ENCODE data around the gene EML5. TPM values are rescaled to one million over a fixed set of nuclear protein-coding genes. Genes with fewer than 3 reads are reported as not detected.
A peak's percentile ranks its signal among the peaks of the same experiment; 100 is the strongest.

EML5 gene
- polyA plus RNA-seq, 3 donors = 2.3 to 3.3 (median 2.9) TPM

DNA sequence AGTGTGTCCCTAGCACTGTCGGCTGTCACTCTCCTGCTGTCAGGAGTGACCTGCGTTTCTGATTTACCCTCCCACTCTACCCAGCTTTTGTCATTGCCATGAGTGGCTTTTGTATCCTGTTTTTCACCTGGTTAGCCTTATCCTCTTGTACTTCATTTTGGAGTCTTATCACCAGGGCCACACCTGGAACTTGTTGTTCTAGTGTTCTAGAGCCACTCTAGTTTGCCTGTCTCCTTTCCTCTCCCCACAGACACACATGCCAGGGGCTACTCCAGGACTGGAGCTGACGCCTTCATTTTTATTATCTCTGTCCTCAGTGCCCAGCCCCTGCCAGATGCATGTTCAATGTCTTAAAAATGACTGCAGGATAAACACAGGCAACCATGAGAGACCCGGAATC, 195.7 kb downstream of the EML5 start:
- no peak for DNase-seq (ENCODE audit: extremely low read depth in 1 of 11, low read depth in 9 of 11, low spot score in 4 of 11)

DNA sequence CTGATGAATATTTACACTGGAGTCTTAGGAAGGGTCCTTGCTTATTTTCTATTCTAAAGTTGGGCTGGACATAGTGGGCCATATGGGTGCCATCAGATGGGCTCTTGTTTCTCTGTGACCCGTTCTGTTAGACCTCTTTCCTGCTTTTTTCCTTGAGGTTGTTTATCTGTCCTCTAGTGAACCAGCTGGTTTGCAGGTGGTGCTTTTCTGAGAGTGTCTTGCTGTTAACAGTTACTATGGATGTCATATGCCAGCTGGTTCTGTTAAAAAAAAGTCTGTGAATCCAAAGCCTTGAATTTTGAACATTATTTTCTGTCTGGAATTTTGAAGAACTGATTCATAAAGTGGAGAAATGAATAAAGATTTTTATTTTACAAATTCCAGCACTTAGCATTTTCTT, 200.7 kb downstream of the EML5 start:
- peak in 2 of 11 donors; percentile 21 to 50 for DNase-seq (ENCODE audit: extremely low read depth in 1 of 11, low read depth in 9 of 11, low spot score in 4 of 11)

DNA sequence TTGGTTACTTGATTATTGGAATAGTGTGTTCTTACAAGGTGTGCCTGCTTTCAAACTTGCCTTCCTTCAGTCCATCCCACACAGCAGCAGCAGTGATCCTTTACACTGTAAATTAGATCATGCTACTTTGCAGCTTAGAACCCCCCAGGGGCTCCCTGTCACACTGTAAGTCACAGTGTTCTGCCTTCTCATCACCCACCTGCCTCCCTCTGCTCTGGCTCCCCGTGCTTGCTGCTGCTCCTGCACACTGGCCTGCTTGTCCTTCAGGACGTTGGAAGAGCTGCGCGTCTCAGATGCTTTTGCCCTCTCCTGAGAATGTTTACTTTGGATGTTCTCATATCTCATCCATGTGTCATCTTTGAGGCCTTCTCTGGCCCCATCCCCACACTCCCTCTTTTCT, 202.6 kb downstream of the EML5 start:
- DNase-seq (ENCODE audit: extremely low read depth in 1 of 11, low read depth in 9 of 11, low spot score in 4 of 11) = no peak

DNA sequence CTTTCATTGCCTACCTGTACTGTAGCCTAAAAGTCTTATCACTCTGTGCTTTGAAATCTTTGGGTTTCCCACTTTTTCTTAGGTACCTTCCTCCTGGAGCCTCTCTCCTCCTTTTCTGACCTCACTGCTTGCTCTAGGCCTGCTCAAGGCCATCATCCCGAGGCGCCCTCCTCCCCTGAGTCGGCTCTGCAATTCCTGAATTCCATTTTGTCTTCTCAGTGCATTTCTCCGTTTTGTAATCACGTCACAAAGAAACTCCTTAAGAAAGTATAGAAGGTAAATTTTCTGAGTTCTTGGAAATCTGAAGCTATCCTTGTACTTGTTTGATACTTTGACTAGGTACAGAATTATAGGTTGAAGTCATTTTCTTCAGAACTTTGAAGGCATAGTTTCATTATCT, 204.7 kb downstream of the EML5 start:
- DNase-seq (ENCODE audit: extremely low read depth in 1 of 11, low read depth in 9 of 11, low spot score in 4 of 11) = no peak

DNA sequence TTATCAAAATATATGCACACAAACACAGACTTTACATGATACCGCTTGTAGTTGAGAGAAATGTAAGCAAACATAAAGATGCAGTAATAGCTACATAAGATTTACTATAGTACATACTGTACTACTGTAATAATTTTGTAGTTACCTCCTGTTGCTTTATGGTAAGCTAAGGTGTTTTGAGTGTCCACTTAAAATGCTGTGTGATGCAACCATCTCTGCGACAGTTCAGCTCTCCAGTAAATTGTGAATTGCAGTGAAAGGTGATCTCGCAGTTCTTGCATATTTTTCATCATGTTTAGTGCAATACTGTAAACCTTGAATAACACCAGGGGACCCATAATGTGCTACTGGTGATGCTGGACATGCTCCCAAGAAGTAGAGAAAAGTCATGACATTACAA, 208.3 kb downstream of the EML5 start:
- no peak for DNase-seq (ENCODE audit: extremely low read depth in 1 of 11, low read depth in 9 of 11, low spot score in 4 of 11)

DNA sequence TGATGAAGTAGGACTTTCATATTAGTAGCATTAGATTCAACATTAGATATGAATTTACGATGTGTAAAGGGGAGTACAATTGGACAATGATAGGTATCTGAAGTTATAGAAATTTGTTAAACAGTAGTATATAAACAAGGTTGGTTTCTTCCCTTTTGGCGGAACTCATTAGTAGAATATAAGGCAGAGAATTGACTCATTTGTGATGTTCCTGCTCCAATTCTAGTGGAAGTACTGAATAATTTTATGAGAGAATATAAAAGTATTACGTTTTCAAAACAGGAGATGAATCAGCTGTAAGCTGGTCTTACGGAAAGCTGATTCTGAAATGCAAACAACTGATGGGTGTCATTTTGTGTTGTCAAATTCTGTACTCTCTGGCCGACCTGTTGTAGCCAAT, 216.5 kb downstream of the EML5 start:
- no peak for DNase-seq (ENCODE audit: extremely low read depth in 1 of 11, low read depth in 9 of 11, low spot score in 4 of 11)

DNA sequence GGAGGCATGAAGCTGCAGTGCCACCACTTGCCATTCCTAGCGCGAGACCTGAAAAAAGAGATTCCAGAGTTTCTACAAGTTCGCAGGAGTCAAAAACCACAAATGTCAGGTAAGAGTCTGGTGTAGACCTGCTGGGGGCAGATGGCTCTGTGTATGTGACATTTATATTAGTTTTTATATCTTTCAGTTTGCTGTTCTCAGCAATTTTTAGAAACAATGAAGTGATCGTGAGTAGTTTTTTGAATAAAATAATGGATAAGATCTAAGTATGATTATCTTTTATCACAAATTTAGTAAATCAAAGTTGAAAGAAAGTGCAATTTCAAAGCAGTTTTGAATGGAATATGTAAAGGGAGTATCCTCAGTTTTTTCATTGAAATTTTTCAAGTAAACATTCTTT, 220.6 kb downstream of the EML5 start:
- no peak for DNase-seq (ENCODE audit: extremely low read depth in 1 of 11, low read depth in 9 of 11, low spot score in 4 of 11)

DNA sequence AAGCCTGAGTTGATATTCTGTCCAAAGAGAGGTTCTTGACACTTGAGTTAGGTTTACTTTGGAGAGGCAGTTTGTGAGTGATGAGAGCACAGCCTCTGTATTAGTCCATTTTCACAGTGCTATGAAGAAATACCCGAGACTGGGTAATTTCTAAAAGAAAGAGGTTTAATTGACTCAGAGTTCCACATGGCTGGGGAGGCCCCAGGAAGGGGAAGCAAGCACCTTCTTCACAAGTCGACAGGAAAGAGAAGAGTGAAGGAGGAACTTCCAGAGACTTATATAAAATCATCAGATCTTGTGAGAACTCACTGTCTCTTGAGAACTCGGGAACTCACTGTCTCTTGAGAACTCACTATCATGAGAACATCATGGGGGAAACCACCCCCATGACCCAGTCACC, 224.6 kb downstream of the EML5 start:
- no peak for DNase-seq (ENCODE audit: extremely low read depth in 1 of 11, low read depth in 9 of 11, low spot score in 4 of 11)

DNA sequence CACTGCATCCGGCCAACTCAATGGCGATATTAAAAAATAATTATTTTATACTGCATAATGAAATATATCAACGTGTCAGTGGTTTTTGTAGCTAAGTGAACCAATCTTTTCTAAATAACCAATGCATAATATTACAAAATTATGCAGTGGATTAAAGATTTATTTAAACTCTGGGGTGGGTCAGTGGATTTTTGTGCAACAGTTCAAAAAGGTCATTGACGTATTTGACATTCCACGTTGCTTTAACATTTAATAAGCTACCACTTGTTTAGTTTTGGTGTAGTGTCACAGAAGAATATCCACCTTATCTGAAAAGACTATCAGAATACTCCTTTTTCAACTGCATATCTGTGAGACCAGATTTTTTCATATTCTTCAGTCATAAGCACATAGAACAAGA, 227.3 kb downstream of the EML5 start:
- DNase-seq (ENCODE audit: extremely low read depth in 1 of 11, low read depth in 9 of 11, low spot score in 4 of 11) = no peak

DNA sequence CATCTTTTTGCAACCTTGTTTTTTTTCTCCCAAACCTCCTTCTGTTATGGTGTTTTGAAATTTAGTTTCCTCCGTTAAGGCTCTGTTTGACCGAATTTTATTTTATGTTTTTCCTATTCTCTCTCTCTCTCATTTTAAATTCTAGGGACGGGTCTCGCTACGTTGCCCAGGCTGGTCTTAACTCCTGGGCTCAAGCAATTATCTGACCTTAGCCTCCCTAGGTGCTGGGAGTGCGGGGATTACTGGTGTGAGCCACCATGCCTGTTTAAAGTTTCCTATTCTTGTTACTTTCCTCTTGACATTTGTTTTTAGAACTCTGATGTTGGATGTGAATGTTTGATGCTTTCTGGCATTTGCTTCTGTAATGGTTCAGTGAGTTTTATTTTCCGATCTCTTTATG, 228.9 kb downstream of the EML5 start:
- no peak for DNase-seq (ENCODE audit: extremely low read depth in 1 of 11, low read depth in 9 of 11, low spot score in 4 of 11)

DNA sequence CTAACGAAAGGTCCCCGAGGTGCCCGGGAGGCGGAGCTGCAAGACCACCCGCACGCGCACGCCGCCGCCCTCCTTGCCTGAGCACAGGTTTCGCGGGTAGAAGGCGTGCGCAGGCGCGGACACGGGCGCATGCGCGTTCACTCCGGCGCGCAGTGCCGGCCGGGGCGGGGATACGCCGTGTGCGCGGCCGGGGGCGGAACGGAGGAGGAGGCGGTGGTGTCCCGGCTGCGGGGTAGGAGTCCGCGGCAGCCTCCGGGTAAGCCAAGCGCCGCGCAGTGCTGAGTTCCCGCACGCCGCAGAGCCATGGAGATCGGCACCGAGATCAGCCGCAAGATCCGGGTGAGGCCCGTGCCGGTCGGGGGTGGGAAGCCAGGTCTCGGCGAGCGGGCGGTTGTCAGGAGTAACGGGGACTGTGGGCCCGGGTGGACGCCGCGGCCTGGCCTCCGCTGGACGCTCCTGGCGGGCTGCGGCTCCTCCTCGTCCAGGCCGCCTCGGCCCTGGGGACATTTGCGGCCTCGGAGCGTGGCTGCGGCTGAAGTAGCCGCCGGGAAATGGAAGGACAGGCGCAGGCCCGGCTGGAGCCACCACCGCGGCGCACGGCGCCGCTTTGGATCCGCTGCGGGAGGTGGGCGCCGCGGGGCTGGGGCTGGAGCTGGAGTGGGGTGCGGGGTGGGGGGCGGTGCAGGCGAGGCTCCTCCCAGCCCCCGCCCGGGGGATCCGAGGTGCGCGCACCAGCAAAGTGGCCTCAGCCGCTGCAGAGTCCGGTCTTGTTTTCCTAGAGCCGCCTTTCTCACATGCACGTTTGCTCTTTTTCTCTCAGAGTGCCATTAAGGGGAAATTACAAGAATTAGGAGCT, 229.7 kb downstream of the EML5 start, which contains the start of gene ZC3H14:
ZC3H14 (plus strand) TSS at position 207 of the 856 bp plus-strand sequence; CDS start at position 304, 97 bp downstream.
- DNase-seq (ENCODE audit: extremely low read depth in 1 of 11, low read depth in 9 of 11, low spot score in 4 of 11) = peak in 9 of 11 donors; percentile 69 to 89 (median 88)

DNA sequence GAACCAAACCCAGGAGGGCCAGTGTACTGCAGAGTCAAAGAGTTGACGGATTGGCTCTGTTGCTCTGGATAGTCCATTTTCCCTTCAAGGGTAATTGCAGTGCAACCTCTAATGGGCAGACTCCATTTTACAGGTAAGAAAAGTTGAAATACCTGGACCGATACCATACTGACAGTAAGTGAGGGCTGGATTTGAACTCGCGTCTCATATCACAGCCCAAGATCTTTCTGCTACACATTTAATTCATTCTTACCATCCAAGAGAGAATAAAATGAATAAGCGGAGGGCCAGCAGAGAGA, 230.3 kb downstream of the EML5 start:
- no peak for DNase-seq (ENCODE audit: extremely low read depth in 1 of 11, low read depth in 9 of 11, low spot score in 4 of 11)

Other genes starting within 250 kb of the EML5 start
- 10 to 100 TPM; 34.9 to 38.3 (median 37.7) TPM for gene PTPN21, start 237.9 kb downstream of the EML5 start, polyA plus RNA-seq (ENCODE audit: insufficient read length in 3 of 3)
- 100 to 1,000 TPM in 1 of 3 donors, 10 to 100 TPM in 2; 92.9 to 106 (median 96.3) TPM for gene ZC3H14, start 229.9 kb downstream of the EML5 start, polyA plus RNA-seq (ENCODE audit: insufficient read length in 3 of 3)
- 10 to 100 TPM; 35.9 to 45.0 (median 36.8) TPM for gene TTC8, start 31.7 kb upstream of the EML5 start, polyA plus RNA-seq (ENCODE audit: insufficient read length in 3 of 3)